CD4-positive, alpha-beta T cell treated with Interleukin-17A for 4 hours (primary cell): Measurements from ENCODE around the gene XRCC4.

ENCODE experiments used
- DNase-seq: peaks from one replicate; pipeline ENCODE4 v3.0.0-alpha.2; 2020; ENCODE audit warnings: mixed read lengths

XRCC4 gene

DNA sequence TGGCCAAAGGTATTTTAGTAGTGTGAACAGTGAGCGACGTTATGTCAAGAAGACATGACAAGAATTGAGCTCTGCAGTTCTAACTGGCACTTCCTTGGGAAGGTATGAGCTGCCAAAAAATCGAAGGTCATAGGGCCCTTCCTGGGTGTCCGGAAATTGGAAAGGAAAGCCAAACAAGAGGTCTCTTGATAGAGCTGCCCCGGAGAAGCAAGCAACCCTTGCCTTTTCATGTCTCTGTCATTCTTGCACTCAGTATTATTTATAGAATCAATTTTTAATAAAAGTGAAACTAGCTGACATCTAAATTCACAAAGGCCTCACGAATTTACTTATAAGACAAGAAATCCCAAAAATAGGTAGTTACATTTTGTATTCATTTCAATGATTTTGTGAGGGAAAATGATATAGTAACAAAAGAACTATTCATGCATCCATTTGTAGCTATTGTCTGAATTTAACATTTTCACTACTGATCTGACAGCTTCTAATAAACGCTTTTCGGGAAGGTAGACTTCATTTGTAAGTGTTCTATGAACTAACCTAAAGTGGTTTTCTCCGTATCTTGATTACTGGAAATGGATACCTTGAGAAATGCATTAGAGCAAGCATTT is 280.4 kb downstream of the XRCC4 start:
- no peak for DNase-seq

DNA sequence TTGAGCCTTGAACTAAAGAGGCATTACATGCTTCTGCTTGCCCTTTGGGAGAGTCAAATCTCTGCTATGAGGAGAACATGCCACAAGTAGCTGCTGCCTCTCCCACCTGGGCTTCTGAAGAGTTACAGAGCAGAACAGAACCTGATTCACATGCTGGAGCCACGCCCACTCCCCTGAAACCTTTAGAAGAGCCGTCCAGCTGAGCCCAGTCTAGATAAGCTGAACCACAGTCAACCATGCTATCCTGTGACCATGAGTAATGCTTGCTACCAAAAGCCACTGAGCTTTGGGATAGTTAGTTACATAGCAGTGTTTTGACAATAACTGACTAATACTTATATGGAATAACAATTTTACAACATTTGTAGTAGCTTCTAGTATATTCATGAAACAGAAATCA is 283.2 kb downstream of the XRCC4 start:
- no peak for DNase-seq

DNA sequence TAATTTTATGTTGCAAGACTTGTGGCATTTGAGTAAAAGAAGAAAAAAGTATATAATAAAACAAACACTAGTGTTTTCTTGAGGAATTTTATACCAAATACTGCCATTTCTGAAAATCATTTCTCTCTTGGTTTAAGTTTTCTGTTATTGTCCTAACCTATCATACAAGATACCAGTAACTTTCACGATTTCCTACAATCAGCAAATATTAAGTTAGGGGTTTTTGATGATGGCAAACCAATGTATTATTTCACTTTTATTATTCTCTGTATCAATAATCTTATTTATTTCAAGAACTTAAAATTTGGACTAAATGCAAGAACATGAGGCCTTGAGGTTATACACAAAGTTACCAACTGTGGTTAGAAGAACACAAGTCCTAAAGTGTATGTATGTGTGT is 285.2 kb downstream of the XRCC4 start:
- DNase-seq, result no peak

DNA sequence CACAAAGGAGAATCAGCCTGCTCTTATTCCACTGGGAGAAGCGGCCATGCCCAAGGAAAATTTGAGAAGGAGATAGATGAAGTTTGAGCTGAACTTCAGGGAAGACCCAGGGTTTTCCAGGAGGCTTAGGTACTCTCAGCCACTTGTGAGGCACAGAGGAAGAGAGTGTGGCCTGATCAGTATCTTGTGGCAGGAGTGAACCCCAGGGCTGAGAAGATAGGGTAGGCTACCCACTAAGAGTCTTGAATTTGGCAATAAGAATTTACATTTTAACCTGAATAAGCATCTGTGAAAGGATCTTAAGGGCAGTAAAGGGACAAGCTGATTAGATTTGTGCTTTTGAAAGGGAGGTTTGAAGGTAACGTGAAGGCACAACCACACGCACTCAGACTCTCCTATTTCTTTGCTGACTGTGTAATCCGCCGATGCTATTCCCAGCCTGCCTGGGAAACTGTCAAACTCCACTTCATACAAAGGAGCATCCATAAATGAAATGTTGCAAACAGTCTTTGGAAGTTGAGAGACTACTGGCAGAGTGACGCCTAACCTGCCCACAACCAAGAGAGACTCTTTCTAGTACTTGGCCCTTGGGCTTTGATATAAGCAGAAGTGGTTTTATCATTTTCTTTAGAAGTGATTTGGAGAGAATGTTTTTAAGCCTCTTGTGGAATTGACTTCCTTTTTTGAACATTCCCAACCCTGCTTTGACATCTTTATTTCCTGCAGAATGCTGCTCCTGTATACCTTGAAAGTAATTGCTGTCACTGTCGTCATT is 286.0 kb downstream of the XRCC4 start:
- DNase-seq, result no peak

DNA sequence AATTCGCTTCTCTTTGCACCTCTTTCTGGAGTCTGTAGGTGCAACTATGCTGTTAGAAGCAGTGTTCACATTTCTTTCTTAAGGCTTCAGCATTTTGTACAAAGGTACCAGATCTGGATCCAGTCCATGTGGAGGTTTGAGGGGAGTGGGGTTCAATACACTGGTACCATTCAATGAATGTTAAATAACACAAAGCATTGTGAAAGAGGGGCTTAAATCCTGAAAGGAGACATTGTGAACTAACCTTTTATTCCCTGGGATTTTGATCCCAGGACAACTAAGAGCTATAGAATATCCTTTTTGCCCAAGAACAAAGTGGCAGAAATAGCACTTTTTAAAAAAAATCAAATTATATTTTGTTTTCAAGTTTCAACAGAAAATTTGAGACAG is 286.5 kb downstream of the XRCC4 start:
- no peak for DNase-seq

DNA sequence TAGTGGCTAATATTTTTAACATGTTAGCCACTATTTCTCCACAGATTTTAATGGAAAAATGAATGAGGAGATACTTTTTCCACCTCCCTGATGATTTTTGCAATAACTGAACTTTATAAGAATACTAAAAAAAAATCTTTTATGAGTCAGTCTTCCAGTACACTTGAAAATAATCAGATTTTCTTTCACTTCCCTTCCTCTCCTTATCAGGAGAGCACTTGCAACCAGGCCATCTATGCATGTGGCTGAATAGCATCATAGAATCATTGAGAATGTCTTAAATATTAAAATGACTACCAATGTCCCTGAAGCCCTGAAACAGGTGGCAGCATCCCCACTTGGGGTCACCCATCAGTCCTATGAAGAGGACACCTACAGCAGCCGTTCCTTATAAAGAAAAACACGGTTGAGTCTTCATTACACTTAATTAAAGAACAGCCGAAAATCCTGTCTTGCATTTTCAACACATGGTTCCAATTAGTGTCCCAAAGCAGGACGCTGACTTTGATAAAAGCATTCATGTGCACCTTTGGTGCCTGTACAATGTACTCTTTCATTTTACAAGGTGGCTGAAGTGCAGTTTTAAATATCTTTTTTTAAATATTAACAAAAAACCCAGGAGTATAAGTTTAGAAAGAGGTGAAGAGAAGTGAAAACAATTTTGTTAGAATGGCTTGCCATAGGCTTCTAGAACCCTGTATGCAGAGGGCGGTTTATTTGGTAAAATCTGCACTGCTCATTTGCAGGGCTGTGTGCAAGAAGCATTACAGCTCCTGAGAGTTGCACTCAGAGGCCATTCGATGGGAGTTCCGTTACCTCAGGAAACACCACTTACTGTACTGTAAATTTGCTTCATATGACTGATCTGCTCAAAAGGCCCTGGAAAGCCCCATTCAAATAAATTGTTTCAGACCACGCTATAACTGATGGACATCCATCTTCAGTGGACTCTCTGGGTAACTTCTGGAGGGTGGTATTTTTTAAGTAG is 287.3 kb downstream of the XRCC4 start:
- no peak for DNase-seq

DNA sequence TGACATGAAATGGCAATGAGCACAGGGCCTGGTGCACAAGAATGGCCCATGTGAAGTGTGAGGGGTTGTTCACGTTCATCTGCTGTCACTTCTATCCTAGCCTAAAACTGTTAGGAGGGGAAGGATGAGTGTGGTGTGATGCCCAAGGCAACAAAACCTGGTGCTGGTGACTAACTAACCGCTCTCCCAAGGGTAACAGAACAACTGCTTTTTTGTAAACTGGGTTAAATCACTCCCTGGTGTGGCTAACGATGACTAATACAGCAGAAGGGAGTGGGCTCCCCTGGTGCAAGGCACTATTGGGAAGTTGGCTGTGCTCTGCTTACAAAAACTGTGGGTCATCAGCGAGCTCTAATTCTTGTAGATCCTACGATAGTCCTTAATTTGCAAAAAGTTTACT is 291.0 kb downstream of the XRCC4 start:
- DNase-seq, result no peak

DNA sequence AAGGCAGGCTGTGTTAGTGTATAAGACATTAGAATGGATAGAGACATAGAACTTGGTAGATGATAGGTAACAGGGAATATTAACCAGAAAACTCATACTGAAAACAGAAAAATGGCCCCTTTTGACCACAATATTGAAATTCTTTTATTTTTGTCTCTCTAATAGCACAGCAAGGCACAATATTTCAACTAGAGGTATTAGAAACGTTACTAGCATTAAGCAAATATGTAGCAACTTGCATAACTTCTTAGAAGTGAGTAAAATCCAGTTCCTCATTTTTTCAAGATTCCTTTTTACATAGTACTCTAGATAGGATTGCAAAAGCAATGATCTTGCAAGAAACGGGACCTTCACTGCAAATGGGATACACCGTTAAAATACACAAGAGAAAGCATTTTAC is 291.5 kb downstream of the XRCC4 start:
- no peak for DNase-seq

DNA sequence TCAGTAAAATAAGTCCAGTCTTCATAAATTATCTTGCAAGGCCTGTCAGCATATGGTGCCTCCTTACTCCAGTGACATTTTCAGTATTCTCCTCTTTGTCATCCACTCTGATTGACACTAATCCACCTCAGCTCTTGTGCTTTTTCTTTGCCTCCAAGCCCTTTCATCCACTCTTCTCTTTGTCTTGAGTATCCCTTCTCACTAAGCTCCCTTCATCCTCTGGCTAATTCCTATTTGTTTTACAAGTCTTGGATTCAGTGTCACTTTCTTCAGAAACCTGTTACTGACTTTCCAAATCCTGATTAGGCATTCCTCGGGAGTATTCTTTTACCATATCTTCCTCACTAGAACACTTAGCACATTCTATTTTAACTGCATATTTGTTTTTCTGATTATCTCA is 293.6 kb downstream of the XRCC4 start:
- DNase-seq, result no peak

DNA sequence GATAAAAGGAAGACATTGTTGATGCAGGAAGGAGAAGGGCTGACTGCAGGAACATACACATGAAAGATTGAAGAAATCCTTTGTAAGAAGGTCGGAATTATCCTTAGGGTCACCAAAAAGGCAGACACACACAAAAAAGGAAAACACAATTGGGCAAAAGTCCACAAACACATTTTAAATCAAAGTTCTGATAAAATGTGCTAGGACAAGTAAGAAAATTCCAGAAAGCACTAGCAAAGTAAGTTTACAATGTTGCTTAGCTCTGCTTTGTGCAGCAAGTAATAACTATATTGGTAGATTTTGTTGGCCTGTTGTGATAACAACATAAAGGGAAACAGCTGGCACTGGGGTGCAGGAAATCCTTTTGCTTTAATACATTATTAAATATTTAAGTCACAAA is 294.4 kb downstream of the XRCC4 start:
- no peak for DNase-seq

DNA sequence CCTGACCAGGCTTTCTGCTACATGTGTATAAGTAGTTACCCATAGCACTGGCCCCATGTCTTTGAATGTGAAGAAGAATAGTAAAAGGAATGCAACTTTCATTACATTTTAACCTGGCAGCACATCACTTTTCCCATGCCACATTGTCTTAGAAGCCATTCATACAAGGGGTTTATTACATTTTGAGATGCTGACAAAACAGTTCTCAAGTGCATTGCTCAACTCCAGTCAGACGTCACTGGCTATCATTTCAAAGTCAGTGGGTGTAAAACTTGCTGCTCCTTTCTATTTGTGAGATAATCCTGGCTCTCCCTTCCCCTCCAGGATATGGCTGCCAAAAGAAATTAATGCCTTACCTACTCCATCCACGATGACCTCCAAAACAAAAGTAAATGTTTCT is 297.2 kb downstream of the XRCC4 start:
- no peak for DNase-seq

DNA sequence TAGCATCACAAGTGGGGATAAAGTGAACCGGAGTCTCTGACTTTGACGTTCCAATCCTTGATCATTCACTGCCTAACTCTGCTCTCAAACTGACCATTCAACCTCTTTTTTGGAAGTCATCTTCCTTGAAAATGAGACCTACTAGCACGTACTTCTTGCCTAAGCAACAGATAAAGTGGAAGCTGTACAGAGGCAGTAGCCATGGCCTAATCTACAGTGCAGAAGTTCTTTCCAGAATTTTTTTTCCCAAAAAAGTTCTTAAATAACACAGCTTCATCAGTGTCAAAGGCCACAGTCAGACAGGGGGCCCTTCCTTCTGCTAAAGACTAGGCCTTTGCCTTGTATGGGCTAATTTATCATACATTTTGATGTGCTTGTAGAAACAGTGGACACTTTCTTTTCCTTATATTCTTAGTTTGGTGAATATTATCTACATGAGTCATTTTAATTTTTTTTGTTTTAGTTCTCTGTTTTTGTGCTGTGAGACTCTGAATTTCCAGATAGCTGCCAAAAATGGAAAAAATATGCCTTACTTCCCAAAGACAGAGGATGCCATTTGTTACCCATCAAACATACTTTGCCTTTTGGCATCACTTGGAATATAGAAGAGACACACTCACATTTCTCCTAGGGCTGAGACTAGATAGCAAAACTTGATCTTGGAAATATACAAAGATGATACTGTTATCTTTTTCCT is 297.9 kb downstream of the XRCC4 start:
- DNase-seq, result no peak

DNA sequence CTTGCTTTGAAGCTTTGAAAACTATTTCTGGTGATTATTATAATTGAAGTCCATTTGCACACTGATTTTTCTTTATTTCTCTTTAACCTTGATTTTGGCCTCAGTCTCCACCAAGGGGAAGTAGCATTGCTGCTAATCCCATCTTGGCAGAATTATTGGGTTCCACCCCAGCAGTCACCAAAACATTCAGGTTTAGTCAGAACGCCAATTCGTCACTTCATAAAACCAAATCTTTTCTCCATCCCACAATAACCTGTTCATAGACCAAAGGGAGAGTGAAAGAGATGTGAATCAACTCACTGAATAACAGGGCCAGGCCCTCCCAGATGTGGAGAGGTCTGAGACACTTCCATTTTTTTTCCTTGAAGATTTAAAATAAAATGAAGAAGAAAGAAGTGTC is 299.1 kb downstream of the XRCC4 start:
- no peak for DNase-seq

DNA sequence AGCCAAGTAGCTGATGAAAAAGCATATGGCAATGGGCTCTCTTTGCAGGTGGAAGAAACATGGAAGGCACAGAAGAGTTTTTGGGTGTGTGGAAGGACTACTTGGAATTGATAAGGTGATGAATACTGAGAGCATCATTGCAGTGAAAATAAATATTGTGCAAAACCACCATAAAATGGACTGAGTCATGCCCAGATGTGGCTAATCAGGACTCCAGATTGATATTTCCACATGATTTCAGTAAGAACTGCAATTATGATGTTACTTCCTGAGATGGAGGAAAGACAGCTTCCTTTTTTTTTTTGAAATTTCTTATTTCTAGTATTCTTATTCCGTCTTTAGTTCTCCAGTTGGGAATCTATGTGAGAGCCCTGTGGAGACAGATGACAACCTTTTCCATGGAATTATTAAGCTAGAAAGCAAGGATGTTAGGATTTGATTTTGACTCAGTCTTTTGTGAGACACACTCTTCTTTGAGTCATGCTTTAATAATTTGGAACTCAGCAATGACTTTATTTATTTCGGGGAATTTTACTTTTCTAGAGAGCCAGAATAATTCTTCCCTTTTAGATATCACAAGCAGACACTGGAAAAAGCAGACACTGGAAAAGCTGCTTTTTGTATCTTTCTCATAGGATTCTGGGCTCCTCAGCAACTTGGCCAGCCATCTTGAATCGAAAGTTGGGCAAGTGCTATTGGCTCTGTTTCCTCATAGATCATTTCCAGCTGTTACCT is 300.0 kb downstream of the XRCC4 start:
- no peak for DNase-seq

DNA sequence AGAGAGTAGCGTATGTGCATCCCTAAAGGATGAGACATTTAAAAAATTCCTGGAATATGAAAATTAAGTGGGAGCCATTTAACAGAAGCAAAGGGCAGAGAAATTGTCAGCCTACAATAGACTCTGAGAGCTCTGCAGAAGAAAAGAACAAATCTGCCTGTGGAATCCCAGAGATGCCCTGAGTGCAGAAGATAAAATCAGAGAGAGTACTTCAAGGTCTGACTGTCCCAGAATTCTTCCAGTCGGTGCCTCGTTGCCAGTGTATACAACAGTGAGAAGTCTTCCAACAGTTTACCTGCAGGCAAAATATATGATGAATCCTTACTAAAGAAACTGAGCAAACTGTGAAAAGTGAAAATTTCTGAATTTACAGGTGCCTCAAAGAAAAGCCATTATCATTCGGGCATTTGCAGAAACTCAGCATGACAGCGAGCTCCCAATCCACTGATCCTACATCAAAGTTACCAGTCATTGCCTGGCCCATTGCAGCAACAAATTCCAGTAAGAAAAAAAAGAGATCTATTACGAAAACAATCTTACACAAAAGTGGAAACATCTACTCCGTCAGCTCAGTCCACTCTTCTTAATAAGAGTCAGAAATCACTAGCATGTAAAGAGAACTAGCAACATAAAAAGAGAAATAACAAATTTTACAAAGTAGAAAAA is 301.4 kb downstream of the XRCC4 start:
- no peak for DNase-seq

DNA sequence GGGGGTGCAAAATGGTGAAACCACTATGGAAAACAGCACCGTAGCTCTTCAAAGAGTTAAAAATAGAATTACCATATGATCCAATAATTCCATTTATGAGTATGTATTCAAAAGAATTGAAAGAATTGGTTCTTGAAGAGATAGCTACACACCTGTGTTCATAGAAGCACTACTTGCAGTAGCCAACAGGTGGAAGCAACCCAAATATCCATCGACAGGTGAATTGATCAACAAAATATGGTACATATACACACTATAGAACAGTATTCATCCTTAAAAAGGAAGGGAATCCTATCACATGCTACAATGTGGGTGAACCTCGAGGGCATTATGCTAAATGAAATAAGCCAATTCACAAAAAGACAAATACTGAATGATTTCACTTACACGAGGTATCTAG is 308.5 kb downstream of the XRCC4 start:
- DNase-seq, result no peak

DNA sequence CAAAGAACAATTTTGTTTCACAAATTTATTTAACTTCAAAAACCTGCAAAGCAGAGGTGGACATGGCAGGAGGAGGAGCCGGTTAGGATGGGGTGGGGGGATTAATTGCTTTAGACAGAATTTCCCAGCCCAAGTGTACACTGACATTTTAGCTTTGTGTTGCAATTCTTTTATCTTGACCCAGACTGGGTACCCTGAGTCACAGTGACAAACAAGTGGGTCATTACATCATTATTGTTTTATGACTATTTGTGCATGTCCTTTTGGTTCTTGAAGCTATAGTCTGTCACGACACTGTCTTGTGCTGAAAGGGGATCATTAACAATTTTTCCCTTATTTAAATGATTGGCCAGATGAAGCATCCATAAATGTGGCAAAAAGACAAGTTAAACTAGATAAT is 309.7 kb downstream of the XRCC4 start:
- no peak for DNase-seq

DNA sequence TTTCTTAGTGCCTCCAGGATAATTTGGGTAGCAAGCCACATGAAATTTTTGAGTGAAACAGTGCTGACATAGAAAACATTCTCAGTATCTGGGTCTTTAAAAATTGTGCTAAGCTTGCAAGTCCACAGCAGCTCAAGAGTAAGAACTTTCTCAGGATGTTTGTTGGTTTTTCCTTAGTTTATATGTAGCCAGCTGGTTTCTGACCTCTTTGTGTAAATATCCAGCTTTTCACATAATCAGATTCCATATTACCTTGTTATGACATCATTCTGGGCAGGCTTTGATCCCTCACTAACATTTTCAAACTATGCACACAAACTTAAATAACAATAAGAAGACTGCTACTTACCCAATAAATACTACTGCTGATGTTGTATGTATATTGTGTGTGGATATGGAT is 311.3 kb downstream of the XRCC4 start:
- DNase-seq, result no peak

DNA sequence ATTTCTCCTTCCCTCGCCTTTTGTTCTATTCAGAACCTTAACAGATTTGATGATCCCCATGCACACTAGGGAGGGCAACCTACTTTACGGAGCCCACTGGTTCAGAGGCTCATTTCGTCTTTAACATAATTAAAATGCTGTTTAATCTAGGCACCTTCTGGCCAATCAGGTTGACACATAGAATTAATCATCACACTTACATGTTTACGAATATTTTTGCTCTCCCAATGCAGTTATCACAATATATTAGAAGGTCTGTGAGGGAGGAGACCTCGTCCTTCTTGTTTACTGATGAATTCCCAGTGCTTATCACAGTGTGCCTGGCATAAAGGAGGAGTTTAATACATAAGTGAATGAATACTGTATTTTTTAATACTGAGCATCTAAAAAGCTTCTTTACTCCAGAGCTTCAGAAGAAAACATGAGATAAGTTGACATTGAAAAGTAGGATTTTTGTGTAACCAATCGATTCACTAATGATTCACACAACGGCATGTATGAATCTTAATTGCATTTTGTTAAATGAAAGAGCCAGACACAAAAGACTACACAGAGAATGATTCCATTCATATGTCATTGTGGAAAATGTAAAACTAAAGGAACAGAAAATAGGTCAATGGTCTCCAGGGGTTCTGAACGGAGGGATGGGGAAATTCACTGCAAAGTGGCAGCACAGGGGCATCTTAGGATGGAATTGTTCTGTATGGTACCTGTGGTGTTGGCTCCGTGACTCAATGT is 315.6 kb downstream of the XRCC4 start:
- no peak for DNase-seq

DNA sequence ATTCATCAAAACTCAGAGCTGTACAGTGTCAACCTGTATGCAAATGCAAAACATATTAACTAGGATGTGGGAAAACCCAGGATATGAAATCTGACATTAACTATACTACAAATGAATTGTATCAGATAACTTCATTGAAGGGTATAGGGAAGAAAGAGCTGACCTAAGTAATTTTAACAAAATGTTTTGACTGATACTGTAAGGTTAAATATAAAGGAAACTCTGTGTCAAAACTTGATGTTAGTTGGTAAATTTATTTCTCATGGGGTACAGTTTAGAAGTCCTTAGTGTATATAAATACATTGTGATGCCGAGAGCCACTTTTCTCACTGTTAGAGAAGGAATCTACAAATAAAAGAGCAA is 316.1 kb downstream of the XRCC4 start:
- no peak for DNase-seq

DNA sequence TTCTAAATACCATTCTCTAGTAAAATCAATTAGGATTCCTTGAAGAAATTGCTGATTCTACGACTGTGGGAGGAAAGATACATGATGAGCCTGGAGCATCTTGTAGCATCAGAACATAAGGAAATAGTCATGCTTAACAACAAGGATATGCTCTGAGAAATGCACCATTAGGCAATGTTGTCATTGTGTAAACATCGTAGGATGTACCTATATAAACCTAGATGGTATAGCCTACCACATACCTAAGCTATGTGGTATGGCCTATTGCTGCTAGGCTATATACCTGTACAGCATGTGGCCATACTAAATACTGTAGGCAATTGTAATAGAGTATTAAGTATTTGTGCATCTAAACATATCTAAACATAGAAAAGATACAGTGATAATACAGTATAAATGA is 316.8 kb downstream of the XRCC4 start:
- no peak for DNase-seq
